ENCODE results near the gene MYBPC3. TPM values are rescaled to one million over a fixed set of nuclear protein-coding genes. Genes with fewer than 3 reads are reported as not detected.

The MYBPC3 gene
- polyA plus RNA-seq, 3 donors from 2014 or later = not detected

DNA sequence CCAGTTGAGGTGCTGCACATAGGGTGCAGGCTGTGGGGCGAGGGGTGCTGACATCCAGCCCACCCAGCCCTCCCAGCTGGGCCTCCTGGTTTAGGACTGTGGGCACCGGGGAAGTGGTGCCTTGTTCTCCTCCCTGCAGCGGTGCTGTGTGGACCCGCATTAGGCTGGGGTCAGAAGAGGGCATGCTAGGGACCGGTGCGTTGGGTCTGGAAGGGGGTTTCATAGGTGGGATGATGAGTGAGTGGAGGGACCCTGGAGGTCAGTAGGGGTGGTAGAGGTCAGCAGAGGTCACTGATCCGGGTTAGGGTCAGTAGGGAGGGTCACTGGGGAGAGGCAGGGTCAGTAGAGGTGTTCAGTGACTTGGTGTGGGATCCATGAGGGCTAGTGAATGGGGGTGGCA lies 6.7 kb upstream of the MYBPC3 start:
- peaks cover 2 to 4% (median 3%) of the 10 kb centered on the region in 3 donors for H3K27me3 Mint-ChIP-seq (ENCODE audit: low read depth in 3 of 3)

GRCh38 chr11:47358731-47359051 lies 6.2 kb upstream of the MYBPC3 start:
- H3K9me3 Mint-ChIP-seq = no peaks in the 10 kb centered on the region
- DNase-seq = no peak
- no peak overlapping the region for H3K27ac Mint-ChIP-seq
- H3K36me3 Mint-ChIP-seq = no peaks in the 10 kb centered on the region
- peaks cover 2 to 4% (median 3%) of the 10 kb centered on the region in 3 donors for H3K27me3 Mint-ChIP-seq (ENCODE audit: low read depth in 3 of 3)
- no peak overlapping the region for H3K4me3 Mint-ChIP-seq
- peaks cover 20% of the 10 kb centered on the region in 2 donors for H3K4me1 Mint-ChIP-seq

More for the DNA sequence above, 6.7 kb upstream of the MYBPC3 start:
- Mint-ChIP-seq H3K4me3 (peak overlapping the region in 2 of 5 donors; percentile 24 to 50), H3K36me3 (no peaks in the 10 kb centered on the region), H3K9me3 (no peaks in the 10 kb centered on the region), H3K27ac (peak overlapping the region in 3 of 6 donors; percentile 8 to 60 (median 49)), H3K4me1 (peaks cover 20% of the 10 kb centered on the region in 2 donors)
- DNase-seq = no peak

- peaks cover 20% of the 10 kb centered on the region in 2 donors for H3K4me1 Mint-ChIP-seq
- DNase-seq = no peak
- H3K27me3 Mint-ChIP-seq (ENCODE audit: low read depth in 3 of 3) = peaks cover 2 to 4% (median 3%) of the 10 kb centered on the region in 3 donors
- H3K27ac Mint-ChIP-seq = no peak overlapping the region
- H3K36me3 Mint-ChIP-seq = no peaks in the 10 kb centered on the region
- no peaks in the 10 kb centered on the region for H3K9me3 Mint-ChIP-seq
- no peak overlapping the region for H3K4me3 Mint-ChIP-seq
Observed at GRCh38 chr11:47357985-47358730, 5.7 kb upstream of the MYBPC3 start.

DNA sequence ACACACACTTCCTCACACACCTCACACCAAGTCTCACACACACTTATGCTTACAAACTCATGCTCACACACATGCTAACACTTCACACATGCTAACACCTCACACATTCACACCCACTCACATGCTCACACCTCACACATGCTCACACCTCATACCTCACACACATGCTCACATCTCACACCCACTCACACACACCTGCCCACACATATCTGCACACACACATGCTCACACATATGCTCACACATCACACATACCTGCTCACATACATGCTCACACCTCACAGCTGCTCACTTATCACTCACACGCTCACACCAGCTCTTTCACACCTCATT lies 4.5 kb upstream of the MYBPC3 start:
- Mint-ChIP-seq H3K36me3 (no peaks in the 10 kb centered on the region), H3K27ac (no peak overlapping the region), H3K27me3 (ENCODE audit: low read depth in 3 of 3) (peaks cover 2 to 4% (median 3%) of the 10 kb centered on the region in 3 donors), H3K9me3 (no peaks in the 10 kb centered on the region), H3K4me1 (peaks cover 20% of the 10 kb centered on the region in 2 donors), H3K4me3 (no peak overlapping the region)
- no peak for DNase-seq

GRCh38 chr11:47356129-47356997 lies 3.9 kb upstream of the MYBPC3 start:
- Mint-ChIP-seq H3K4me3 (no peak overlapping the region), H3K27me3 (ENCODE audit: low read depth in 3 of 3) (peaks cover 2 to 4% (median 3%) of the 10 kb centered on the region in 3 donors), H3K9me3 (no peaks in the 10 kb centered on the region), H3K36me3 (no peaks in the 10 kb centered on the region), H3K27ac (no peak overlapping the region), H3K4me1 (peaks cover 16 to 17% of the 10 kb centered on the region in 2 donors)
- no peak for DNase-seq

GRCh38 chr11:47355283-47356128 lies 3.0 kb upstream of the MYBPC3 start:
- no peaks in the 10 kb centered on the region for H3K36me3 Mint-ChIP-seq
- H3K4me3 Mint-ChIP-seq = no peak overlapping the region
- DNase-seq = no peak
- peaks cover 11 to 13% of the 10 kb centered on the region in 2 donors for H3K4me1 Mint-ChIP-seq
- H3K27me3 Mint-ChIP-seq (ENCODE audit: low read depth in 3 of 3) = peaks cover 0 to 2% (median 2%) of the 10 kb centered on the region in 3 donors
- no peak overlapping the region for H3K27ac Mint-ChIP-seq
- H3K9me3 Mint-ChIP-seq = no peaks in the 10 kb centered on the region

DNA sequence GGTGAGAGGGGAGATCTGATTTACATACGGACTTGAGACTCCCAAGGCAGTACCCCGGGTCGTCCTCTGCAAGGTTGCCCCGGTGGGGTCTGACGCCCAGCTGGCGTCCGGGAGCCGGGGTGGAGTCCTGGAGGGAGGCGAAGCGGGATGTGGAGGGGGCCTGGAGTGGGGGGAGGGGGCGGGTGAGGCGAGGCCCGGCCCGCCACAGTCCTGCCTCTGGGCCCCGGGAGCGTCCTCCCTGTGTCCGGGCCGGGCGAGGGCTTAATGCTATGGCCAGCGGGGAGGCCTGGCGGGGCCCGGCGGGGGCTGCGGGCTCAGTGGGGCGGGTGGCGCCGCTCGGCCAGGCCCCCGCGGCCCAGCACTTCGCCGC lies 2.4 kb upstream of the MYBPC3 start:
- no peak for DNase-seq
- Mint-ChIP-seq H3K4me3 (no peak overlapping the region), H3K4me1 (peaks cover 8 to 9% of the 10 kb centered on the region in 2 donors), H3K9me3 (no peaks in the 10 kb centered on the region), H3K27me3 (ENCODE audit: low read depth in 3 of 3) (peaks cover 0 to 2% (median 2%) of the 10 kb centered on the region in 3 donors), H3K27ac (no peak overlapping the region), H3K36me3 (no peaks in the 10 kb centered on the region)

GRCh38 chr11:47353978-47354774 lies 1.7 kb upstream of the MYBPC3 start:
- Mint-ChIP-seq H3K9me3 (no peaks in the 10 kb centered on the region), H3K4me3 (no peak overlapping the region), H3K27ac (no peak overlapping the region), H3K36me3 (no peaks in the 10 kb centered on the region), H3K4me1 (peaks cover 1 to 2% of the 10 kb centered on the region in 2 donors), H3K27me3 (ENCODE audit: low read depth in 3 of 3) (no peaks in the 10 kb centered on the region)
- DNase-seq = no peak

GRCh38 chr11:47351156-47352126 lies 1.1 kb downstream of the MYBPC3 start:
- no peaks in the 10 kb centered on the region for H3K9me3 Mint-ChIP-seq
- no peak overlapping the region for H3K27ac Mint-ChIP-seq
- H3K27me3 Mint-ChIP-seq (ENCODE audit: low read depth in 3 of 3) = no peaks in the 10 kb centered on the region
- no peak for DNase-seq
- no peaks in the 10 kb centered on the region for H3K4me1 Mint-ChIP-seq
- no peak overlapping the region for H3K4me3 Mint-ChIP-seq
- H3K36me3 Mint-ChIP-seq = no peaks in the 10 kb centered on the region

DNA sequence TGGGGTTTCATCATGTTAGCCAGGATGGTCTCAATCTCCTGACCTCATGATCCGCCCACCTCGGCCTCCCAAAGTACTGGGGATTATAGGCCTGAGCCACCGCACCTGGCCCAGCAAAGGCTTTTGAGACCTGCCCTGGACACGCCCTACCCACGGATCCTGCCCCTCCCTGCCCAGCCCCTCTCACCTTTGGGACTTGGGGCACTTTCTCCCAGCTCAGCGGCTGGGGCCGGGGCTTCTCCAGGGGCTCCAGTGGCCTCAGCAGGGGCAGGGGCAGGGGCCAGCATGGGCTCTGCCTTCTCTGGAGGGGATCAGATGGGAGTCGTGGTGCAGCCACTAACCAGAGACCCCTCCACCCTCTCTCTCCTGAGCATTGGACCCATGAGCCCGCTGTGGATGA lies 2.2 kb downstream of the MYBPC3 start:
- H3K27me3 Mint-ChIP-seq (ENCODE audit: low read depth in 3 of 3) = no peaks in the 10 kb centered on the region
- no peak overlapping the region for H3K27ac Mint-ChIP-seq
- H3K4me1 Mint-ChIP-seq = no peaks in the 10 kb centered on the region
- no peaks in the 10 kb centered on the region for H3K9me3 Mint-ChIP-seq
- H3K4me3 Mint-ChIP-seq = no peak overlapping the region
- no peaks in the 10 kb centered on the region for H3K36me3 Mint-ChIP-seq
- DNase-seq = no peak

GRCh38 chr11:47349521-47350095 lies 2.9 kb downstream of the MYBPC3 start:
- H3K9me3 Mint-ChIP-seq = no peaks in the 10 kb centered on the region
- no peaks in the 10 kb centered on the region for H3K36me3 Mint-ChIP-seq
- no peak overlapping the region for H3K4me3 Mint-ChIP-seq
- no peaks in the 10 kb centered on the region for H3K4me1 Mint-ChIP-seq
- H3K27ac Mint-ChIP-seq = no peak overlapping the region
- H3K27me3 Mint-ChIP-seq (ENCODE audit: low read depth in 3 of 3) = no peaks in the 10 kb centered on the region
- DNase-seq = no peak

DNA sequence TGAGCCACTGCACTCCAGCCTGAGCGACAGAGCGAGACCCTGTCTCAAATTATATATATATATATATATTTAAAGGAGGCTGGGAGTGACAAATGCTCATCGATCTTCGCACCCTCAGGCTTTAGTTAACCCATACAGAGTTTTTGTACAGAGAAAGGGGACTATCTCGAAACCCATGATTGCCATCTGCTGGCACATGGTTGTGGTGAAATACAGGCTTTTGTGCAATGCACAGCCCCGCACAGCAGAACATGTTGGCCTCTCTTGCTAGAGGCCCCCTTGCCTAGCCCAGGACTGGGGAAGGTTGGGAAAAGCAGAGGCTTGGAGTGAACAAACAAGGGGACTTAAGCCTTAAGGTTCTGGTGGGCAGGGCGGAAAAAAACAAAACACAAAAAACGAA lies 3.6 kb downstream of the MYBPC3 start:
- no peak for DNase-seq
- H3K4me3 Mint-ChIP-seq = no peak overlapping the region
- no peaks in the 10 kb centered on the region for H3K4me1 Mint-ChIP-seq
- H3K27ac Mint-ChIP-seq = no peak overlapping the region
- H3K9me3 Mint-ChIP-seq = no peaks in the 10 kb centered on the region
- H3K27me3 Mint-ChIP-seq (ENCODE audit: low read depth in 3 of 3) = peaks cover 0 to 2% (median 0%) of the 10 kb centered on the region in 3 donors
- no peaks in the 10 kb centered on the region for H3K36me3 Mint-ChIP-seq
